GM13977 (cell line): ENCODE results near the gene DDX27.
A peak's percentile ranks its signal among the peaks of the same experiment; 100 is the strongest.

Experiments
- DNase-seq: peaks from one replicate; pipeline ENCODE4 v3.0.0; 2012; ENCODE audit warnings: low spot score
- CTCF ChIP-seq: IDR thresholded peaks from 2 replicates; pipeline ENCODE4 v1.5.1; 2012; ENCODE audit warnings: mild to moderate bottlenecking, control low read depth; ENCODE audit not compliant: insufficient read depth; ENCODE audit errors: extremely low read depth, missing control alignments
- in situ Hi-C: fragments of 300-500 bp; cut with MboI; formaldehyde crosslinking; loops from one replicate; pipeline ENCODE4 v1.12.0; 2022; ENCODE audit warnings: low sequenced_read_pairs, low pct_unique_long_range_greater_than_20kb, mixed read lengths, inconsistent platforms; ENCODE audit not compliant: unreplicated experiment

The DDX27 gene

GRCh38 chr20:49268600-49269365 lies 49.6 kb downstream of the DDX27 start:
- TF ChIP-seq CTCF: no peak
- in situ Hi-C loops: no loop called here
- DNase-seq: no peak

- no peak for TF ChIP-seq CTCF
- DNase-seq: no peak
- in situ Hi-C loops: no loop called here
These were observed 51.0 kb downstream of the DDX27 start for GRCh38 chr20:49270177-49270576.

- in situ Hi-C loops: no loop called here
- DNase-seq: no peak
- no peak for TF ChIP-seq CTCF
These were observed 51.5 kb downstream of the DDX27 start for GRCh38 chr20:49270736-49271135.

GRCh38 chr20:49272654-49273053 lies 53.4 kb downstream of the DDX27 start:
- DNase-seq: peak; percentile 23
- in situ Hi-C loops: no loop called here
- TF ChIP-seq CTCF: no peak

GRCh38 chr20:49273696-49274277 lies 54.6 kb downstream of the DDX27 start:
- in situ Hi-C loops: no loop called here
- no peak for DNase-seq
- no peak for TF ChIP-seq CTCF

- TF ChIP-seq CTCF: no peak
- in situ Hi-C loops: no loop called here
- no peak for DNase-seq
These were observed 56.0 kb downstream of the DDX27 start for GRCh38 chr20:49275216-49275615.

GRCh38 chr20:49275636-49276035 lies 56.4 kb downstream of the DDX27 start:
- no peak for DNase-seq
- in situ Hi-C loops: no loop called here
- no peak for TF ChIP-seq CTCF
